WERI-Rb-1 (cell line): Measurements from ENCODE around the gene SAFB2.
A peak's percentile ranks its signal among the peaks of the same experiment; 100 is the strongest.

Experiments
- DNase-seq: peaks from one replicate; pipeline ENCODE4 v3.0.0-alpha.2; 2020
- H3K27ac ChIP-seq: fragments of 250-450 bp; sonication (Bioruptor Pico); 2 replicates; pipeline ENCODE4 v1.5.1; 2020; ENCODE audit warnings: mild to moderate bottlenecking, moderate library complexity
- H3K27me3 ChIP-seq: fragments of 250-450 bp; sonication (Bioruptor Pico); 2 replicates; pipeline ENCODE4 v1.5.1; 2021; ENCODE audit warnings: mild to moderate bottlenecking, low read depth, moderate library complexity; ENCODE audit not compliant: insufficient read depth, severe bottlenecking
- H3K36me3 ChIP-seq: fragments of 250-450 bp; sonication (Bioruptor Pico); 2 replicates; pipeline ENCODE4 v1.5.1; 2020; ENCODE audit warnings: mild to moderate bottlenecking, moderate library complexity
- H3K4me3 ChIP-seq: 2 replicates; pipeline ENCODE4 v1.5.1; 2011; ENCODE audit warnings: low read depth, mild to moderate bottlenecking, control low read depth, low read length
- H3K9me3 ChIP-seq: fragments of 250-450 bp; sonication (Bioruptor Pico); 2 replicates; pipeline ENCODE4 v1.5.1; 2021; ENCODE audit warnings: mild to moderate bottlenecking, moderate library complexity; ENCODE audit not compliant: severe bottlenecking
- TF ChIP-seq, protein P1 (sequence below): IDR thresholded peaks from 2 replicates; pipeline ENCODE4 v1.5.1; 2011; ENCODE audit warnings: low read depth, mild to moderate bottlenecking, control low read depth, inconsistent platforms, low read length

Gene SAFB2

DNA sequence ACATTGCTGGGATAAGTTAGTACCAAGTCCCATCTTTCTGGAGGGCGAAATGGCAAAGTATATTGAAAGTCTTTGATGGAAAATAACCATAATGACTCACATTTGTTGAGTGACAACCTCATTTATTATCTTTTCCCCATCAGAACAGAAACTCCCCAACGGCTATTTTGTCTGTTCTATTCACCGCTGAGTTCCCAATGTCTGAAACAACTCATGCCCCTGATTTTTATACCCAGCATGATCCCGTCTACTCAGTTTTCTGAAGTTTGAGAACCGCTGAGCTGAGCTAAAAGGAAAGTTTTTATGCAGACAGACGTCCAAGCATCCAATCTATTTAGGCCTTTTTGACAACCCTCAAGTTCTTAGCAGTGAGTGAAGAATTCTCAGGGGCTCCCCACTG is 47.0 kb downstream of the SAFB2 start:
- no peak overlapping the region for H3K4me3 ChIP-seq
- no peak overlapping the region for H3K27ac ChIP-seq
- no peaks in the 10 kb centered on the region for H3K36me3 ChIP-seq
- H3K27me3 ChIP-seq = no peaks in the 10 kb centered on the region
- TF ChIP-seq, protein P1, sequence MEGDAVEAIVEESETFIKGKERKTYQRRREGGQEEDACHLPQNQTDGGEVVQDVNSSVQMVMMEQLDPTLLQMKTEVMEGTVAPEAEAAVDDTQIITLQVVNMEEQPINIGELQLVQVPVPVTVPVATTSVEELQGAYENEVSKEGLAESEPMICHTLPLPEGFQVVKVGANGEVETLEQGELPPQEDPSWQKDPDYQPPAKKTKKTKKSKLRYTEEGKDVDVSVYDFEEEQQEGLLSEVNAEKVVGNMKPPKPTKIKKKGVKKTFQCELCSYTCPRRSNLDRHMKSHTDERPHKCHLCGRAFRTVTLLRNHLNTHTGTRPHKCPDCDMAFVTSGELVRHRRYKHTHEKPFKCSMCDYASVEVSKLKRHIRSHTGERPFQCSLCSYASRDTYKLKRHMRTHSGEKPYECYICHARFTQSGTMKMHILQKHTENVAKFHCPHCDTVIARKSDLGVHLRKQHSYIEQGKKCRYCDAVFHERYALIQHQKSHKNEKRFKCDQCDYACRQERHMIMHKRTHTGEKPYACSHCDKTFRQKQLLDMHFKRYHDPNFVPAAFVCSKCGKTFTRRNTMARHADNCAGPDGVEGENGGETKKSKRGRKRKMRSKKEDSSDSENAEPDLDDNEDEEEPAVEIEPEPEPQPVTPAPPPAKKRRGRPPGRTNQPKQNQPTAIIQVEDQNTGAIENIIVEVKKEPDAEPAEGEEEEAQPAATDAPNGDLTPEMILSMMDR = no peak
- DNase-seq = no peak
- peaks cover 6% of the 10 kb centered on the region for H3K9me3 ChIP-seq

DNA sequence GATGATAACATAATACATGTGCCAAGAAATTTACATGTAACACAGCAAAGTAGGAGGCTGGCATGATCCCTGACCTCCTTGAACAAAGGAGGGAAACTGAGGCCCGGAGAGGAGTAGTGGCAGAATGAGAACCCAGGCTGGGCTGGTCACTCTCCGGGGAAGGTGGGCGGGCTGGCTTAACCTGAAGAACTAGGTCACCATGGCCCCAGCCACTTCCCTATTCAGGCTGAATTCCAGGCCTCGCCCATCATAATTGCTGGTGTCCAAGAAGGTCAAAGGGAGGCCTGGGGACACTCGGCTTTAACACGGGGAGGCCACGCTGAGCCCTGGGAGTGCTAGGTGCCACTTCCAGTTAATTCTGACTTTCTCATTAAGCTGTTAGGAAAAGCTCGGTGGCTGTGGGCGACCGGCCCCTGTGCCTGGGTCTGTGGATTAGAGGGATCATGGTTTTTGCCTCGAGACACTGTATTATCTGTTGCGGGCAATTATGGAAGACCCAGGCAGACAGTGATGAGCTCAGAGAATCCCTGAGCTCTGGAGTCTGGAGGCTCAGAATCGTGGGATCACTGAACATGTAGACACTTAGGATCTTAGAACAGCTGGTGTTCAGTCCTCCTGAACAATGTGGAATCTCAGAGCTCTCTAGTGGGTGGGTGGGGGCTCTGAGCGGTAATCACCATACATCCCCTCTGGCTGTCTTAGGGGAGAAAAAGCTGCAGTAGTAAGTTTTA is 49.9 kb downstream of the SAFB2 start:
- no peak overlapping the region for H3K4me3 ChIP-seq
- no peaks in the 10 kb centered on the region for H3K36me3 ChIP-seq
- no peaks in the 10 kb centered on the region for H3K27me3 ChIP-seq
- peak overlapping the region; percentile 73 for H3K27ac ChIP-seq
- DNase-seq = peak; percentile 91
- TF ChIP-seq, protein P1 = no peak
- H3K9me3 ChIP-seq = peaks cover 6% of the 10 kb centered on the region

DNA sequence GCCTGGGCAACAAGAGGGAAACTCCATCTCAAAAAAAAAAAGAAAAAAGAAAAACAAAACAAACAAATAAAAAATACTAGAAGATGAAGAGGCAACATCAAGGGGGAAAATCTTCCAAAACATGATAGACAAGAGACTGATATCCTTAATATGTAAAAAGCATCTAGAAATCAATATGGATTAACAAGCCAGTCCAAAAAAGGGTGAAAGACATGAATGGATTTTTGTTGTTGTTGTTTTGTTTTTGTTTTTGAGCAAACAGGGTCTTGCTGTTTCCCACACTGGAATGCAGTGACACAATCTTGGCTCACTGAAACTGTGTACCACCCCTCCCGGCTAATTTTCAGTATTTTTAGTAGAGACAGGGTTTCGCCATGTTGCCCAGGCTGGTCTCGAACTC is 50.8 kb downstream of the SAFB2 start:
- Histone ChIP-seq H3K27ac (peak overlapping the region; percentile 73), H3K36me3 (no peaks in the 10 kb centered on the region), H3K4me3 (no peak overlapping the region), H3K9me3 (peaks cover 9% of the 10 kb centered on the region), H3K27me3 (no peaks in the 10 kb centered on the region)
- TF ChIP-seq, protein P1 = no peak
- no peak for DNase-seq

DNA sequence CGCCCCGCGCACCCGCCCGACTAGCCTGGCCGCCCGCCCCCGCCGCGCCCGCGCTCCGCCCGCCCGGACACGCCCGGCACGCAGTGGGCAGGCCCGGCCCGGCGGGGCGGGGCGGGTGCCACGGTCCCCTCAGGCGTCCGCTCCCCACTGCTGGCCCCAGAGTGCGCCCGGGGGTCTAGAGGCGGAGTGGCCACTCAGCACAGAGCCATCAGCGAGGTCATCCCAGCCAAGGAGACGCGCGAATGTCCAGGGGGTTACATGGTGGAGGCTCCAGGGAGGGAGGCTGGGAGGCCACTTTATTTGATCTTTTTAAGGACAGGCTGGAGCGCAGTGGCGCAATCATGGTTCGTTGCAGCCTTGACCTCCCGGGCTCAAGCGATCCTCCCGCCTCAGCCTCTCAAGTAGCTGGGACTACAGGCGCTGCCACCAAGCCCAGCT is 54.6 kb downstream of the SAFB2 start:
- H3K9me3 ChIP-seq = peaks cover 6% of the 10 kb centered on the region
- TF ChIP-seq, protein P1 = no peak
- H3K4me3 ChIP-seq = no peak overlapping the region
- DNase-seq = no peak
- no peaks in the 10 kb centered on the region for H3K27me3 ChIP-seq
- H3K27ac ChIP-seq = no peak overlapping the region
- H3K36me3 ChIP-seq = no peaks in the 10 kb centered on the region

DNA sequence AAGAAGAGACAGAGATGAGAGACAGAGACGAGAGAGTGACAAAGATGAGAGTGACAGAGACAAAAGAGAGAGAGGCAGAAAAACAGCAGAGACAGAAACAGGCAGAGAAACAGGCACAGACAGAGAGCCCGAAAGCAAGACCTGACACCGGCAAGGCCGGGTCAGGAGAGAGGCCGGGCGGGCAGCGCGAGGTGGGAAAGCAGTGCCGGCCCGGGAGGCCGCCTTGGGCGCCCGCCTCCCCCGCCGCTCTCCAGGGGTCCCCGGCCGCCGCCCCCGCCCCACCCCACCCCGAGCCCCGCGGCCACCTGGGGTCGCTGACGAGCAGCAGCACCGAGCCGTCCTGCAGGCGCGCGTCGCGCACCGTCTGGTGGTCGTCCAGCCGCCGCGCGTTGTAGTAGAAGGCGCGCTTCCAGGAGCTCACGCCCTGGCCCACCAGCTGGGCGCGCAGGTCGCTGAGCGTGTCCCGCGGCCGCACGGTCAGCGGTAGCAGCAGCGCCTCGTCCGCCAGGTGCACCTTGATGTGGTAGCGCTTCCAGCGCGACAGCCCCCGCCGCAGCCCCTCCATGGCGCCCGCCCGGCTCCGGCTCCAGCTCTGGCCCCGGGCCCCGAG is 55.1 kb downstream of the SAFB2 start, which contains the start of gene TINCR:
TSS of gene TINCR (minus strand) at position 594 of the 610 bp plus-strand sequence.
- no peak for DNase-seq
- H3K27me3 ChIP-seq = no peaks in the 10 kb centered on the region
- TF ChIP-seq, protein P1 = no peak
- H3K9me3 ChIP-seq = peaks cover 6% of the 10 kb centered on the region
- H3K27ac ChIP-seq = no peak within 1 kb of the TSS
- H3K36me3 ChIP-seq = no peaks in the 10 kb centered on the region
- no peak within 1 kb of the TSS for H3K4me3 ChIP-seq
